ENCODE results near the gene HRH4.

The HRH4 gene, protein sequence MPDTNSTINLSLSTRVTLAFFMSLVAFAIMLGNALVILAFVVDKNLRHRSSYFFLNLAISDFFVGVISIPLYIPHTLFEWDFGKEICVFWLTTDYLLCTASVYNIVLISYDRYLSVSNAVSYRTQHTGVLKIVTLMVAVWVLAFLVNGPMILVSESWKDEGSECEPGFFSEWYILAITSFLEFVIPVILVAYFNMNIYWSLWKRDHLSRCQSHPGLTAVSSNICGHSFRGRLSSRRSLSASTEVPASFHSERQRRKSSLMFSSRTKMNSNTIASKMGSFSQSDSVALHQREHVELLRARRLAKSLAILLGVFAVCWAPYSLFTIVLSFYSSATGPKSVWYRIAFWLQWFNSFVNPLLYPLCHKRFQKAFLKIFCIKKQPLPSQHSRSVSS

DNA sequence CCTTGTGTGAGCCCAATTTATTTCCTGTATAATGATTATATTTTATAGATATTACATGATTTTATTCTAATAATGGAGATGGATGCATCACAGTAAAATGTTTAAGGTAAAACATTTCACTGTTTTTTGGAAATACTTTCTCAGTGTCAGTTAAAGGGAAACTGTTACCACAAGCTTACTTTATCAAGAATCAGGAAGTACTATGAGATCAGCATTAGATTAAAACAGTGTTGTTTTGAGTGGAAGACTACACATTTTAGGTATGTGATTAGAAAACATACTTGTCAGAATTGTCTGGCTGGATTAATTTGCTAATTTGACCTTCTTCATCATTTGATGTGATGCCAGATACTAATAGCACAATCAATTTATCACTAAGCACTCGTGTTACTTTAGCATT lies at the start of gene HRH4:
Gene HRH4 (plus strand): TSS at position 250 of the 400 bp plus-strand sequence. CDS start 92 bp downstream, at position 342.
- DNase-seq (ENCODE audit: low read depth in 4 of 4, low spot score in 1 of 4), result no peak

DNA sequence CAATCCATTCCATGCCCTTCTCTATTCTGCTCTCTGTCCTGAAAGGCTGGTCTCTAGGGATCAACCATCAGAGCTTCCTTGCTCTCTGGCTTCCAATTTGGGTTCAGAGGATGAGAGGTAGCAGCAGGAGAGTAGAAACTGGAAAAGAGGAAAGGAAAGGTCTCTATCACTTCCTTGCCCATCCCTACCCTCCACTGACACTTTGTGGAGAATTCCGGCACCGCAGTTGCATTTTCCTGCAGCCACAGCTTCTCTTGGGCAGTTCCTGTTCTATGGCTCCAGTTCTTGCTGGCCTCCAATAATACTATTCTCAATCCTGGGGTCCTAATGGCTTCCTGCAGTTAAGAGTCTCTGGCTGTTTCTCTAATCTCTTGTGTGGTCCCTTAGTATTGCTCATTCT lies 47.3 kb upstream of the HRH4 start:
- DNase-seq (ENCODE audit: low read depth in 4 of 4, low spot score in 1 of 4), result no peak

DNA sequence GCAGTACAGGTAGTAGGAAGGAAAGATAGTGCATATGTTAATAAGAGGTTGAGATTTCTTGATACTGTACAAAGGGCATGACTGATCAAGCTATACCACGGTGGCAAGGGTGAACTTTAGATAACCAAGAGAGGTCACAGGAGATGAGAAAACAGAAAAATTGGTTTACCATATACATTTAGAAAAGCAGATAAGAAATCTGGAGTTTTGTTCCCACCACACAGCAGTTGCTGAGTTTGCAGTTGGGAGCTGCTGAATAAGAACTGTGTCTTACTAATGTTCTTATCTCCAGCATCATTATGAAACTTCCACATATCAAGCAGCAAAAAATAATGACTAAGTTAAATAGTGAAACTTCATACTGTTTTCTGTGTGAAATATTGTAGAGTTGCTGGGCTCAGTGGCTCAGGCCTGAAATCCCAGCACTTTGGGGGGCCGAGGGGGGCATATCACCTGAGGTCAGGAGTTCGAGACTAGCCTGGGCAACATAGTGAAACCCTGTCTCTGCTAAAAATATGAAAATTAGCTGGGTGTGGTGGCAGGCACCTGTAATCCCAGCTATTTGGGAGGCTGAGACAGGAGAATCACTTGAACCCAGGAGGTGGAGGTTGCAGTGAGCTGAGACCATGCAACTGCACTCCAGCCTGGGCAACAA lies 46.0 kb upstream of the HRH4 start:
- peak in 1 of 4 experiments; percentile 19 for DNase-seq (ENCODE audit: low read depth in 4 of 4, low spot score in 1 of 4)

DNA sequence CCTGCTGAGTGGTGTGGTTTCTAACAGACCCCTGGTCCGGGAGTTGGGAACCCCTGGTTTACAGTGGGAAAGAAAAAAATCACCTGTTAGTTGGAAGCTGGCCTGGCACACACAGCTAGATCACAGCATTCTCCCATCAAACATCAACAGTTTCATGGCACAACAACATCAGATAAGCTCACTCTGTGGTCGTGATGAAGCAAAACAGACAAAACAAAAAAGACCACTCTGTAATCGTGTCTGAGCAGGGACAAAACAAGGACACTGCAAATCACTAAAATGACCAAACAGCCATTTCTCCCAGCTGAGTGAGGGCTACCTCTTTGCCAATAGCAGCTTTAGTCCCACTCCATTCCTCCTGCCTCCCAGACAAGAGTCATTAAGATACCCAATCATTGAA lies 43.0 kb upstream of the HRH4 start:
- DNase-seq (ENCODE audit: low read depth in 4 of 4, low spot score in 1 of 4), result no peak

DNA sequence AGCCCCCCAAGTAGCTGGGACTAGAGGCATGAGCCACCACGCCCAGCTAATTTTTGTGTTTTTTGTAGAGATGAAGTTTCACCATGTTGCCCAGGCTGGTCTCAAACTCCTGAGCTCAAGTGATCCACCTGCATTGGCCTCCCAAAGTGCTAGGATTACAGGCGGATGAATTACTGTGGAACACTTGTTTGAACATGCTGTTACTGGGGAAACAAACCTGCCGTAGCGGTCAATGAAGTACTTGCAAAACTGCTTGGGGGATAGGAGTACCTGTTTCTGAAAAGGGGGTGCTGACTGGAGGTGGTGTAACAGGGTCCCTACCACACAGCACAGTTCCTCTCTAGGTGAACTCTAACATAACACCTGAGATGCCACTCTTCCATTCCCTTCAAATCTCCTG lies 39.9 kb upstream of the HRH4 start:
- DNase-seq (ENCODE audit: low read depth in 4 of 4, low spot score in 1 of 4), result no peak

DNA sequence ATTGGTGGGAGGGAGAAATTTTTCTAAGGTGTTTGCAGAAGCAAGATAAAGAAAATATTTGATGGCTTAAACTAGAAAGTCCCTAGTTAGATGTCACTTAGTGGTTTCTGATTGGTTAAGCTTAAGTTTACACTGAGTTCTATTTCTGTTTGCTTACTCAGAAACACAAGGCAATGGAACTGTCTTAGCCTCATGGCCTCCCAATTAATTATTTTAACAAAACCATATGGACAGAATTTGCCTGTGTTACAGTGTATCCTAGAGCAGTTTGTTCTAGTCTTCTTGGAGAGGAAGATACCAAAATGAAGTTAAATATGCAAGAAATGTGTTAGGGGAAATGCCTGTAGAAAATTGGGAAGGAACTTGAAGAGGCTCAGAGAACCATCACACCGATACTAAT lies 38.6 kb upstream of the HRH4 start:
- no peak for DNase-seq (ENCODE audit: low read depth in 4 of 4, low spot score in 1 of 4)

DNA sequence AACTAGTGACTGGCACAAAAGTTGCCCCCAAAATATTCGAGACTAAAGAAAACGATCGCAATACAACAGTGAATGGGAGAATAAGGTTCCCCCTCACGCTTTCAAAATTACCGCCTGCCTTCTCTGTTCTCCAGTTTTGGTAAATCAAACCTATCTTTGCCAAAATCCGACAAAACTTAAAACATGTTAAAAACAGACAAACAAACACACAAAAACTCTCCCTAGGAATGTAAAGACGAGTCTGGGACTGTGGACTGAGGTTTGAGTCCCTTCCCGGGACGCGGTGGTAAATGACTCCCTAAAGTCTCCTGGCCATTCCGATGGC lies 34.4 kb upstream of the HRH4 start:
- peak in 2 of 4 experiments; percentile 3 to 7 for DNase-seq (ENCODE audit: low read depth in 4 of 4, low spot score in 1 of 4)

DNA sequence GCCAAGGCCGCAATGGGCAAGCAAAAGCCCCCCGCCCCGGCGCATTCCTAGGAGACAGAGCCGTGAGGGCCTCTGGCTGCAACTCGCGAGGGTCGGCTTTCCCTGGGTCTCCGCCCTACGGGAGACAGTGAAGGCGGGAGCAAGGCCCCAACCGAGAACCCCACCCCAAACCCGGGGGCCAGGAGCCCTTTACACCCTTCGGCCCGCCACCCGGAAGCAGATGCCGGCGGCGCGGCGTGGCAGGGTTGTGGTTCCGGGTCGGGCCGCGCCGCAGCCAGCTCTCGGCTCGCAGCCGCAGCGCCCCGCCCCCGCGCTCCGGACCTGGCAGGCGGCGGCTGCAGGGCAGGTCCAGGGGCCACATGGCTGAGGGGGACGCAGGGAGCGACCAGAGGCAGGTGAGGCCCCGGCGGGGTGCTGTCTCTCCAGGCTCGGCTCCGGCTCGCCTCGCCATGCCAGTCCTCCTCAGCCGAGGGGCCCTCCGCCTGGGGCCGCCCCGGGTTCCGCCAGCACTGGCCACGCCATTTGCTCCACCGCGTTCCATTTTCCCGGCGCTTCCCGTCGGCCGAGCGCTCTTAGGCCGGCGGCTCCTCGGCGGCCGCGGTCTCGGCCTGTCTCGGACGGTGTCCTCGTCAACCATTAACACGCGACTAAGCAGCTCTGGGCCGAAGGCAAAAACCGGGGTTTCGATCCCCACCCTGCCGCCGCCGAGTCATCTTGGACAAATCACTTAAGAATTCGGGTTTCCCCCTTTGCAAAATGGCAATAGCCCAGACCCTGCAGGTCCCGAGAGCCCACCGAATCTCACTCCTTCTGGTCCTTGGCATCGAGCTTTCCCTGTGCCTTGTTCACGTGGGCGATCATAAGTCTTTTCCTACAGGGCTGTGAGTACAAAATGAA lies 33.8 kb upstream of the HRH4 start, which contains the start of gene IMPACT:
Gene IMPACT (plus strand): TSS at position 273 of the 897 bp plus-strand sequence. CDS start 87 bp downstream, at position 360.
- peak; percentile 45 to 69 (median 66) for DNase-seq (ENCODE audit: low read depth in 4 of 4, low spot score in 1 of 4)

DNA sequence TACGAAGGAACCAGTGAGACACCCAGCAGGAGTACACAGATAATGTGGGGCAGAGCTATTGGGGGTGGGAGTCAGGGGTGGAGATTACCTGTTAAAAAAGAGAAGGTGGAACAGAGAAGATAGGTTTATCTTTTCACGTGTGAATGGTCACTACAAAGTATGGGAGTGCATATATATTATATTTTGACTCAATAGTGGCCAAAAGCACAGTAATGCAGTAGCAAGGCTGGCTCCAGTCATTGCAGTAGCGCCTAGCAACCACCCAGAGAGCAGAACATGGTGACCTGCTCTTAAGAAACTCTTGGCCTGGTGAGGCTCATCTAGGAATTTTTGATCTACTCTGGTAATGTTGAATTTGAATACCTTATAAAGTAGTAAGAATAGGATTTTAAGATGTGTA lies 33.0 kb upstream of the HRH4 start:
- DNase-seq (ENCODE audit: low read depth in 4 of 4, low spot score in 1 of 4), result no peak

DNA sequence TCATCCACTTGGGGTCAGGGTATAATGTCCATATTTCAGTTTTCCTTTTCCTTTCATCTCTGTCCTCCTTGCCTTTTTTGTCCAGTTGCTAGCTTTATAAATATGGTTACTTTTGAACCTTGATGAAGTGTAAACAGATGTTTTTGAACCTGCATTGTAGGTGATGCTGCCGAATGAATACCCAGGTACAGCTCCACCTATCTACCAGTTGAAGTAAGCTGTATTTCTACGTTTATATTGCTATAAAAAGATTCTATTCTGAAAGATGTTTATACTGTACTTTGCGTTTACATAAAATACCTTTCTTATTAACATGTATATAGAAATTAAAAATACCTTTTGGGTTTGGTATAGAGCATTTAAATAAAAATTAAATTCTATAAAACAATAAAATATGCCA lies 31.7 kb upstream of the HRH4 start:
- DNase-seq (ENCODE audit: low read depth in 4 of 4, low spot score in 1 of 4), result no peak

DNA sequence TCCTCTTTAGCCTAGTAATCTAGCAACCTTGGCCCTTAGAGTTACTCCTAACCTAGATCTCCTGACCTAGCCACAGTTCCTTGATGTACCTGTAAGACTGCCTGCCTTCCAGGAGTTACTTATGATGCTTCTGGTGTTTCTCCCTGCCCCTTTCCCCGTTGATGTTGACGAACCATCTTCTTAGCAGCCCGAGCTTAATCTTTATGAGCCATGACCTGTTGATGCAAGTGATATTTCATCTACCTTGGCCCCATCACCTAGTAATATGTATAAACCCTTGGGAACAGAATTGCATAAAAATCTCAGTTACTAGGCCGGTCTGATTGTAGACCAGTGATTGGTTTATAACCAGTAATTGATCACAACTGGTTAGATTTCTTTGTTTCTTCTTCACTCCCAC lies 31.2 kb upstream of the HRH4 start:
- no peak for DNase-seq (ENCODE audit: low read depth in 4 of 4, low spot score in 1 of 4)

DNA sequence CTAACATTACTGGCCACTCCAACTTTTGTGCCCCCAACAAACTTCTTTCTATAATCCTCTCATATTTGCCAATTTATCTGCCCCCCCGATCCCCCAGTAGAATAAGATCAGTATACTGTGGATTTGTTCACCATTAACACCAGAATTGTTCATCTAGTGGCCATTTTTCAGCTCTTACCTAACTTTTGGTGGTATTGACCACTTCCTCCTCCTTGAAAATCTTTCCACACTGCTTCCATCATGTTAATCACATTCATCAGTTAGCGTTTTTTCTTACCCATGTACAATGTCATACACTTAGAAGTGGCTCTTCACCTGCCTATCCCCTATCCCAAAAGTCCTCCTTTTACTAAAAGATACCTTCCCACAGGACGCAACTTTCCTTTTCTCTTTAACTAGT lies 27.8 kb upstream of the HRH4 start:
- DNase-seq (ENCODE audit: low read depth in 4 of 4, low spot score in 1 of 4), result no peak

DNA sequence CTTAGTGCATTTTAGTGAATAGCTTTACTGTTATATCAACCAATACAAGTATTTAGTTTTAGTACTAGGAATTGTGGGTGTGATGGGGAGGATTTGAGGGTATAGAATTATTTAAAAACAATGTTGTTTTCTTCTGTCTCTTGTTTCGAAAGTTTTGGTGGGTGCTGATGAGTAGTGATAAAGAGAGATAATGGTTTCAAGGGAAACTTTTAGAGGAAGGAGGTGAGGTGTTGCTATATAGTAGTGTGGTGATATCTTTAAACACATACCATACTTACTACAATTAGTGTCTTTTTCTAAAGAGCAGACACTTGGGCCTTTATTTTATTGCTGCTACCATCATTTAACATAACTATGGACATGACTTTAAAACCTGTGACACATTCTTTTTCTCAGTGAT lies 23.5 kb upstream of the HRH4 start:
- DNase-seq (ENCODE audit: low read depth in 4 of 4, low spot score in 1 of 4), result no peak

DNA sequence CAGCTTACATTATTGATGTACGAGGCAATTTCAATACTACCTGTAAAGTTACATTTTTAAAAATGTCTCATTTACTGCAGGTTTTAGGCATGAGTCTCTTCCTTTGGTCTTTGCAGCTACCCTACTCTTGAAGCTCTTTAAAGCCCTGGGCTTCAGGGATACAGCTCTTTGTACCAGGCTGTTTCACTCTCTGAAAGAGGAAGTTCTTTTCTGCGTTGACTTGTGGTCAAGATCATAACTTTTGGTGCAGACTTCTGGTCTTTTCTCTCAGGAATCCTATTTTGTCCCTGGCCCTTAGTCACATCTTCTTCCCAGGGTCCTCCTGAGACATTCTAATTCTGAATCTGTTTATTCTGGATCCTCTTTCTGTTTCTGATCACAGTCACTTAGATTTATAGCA lies 16.6 kb upstream of the HRH4 start:
- DNase-seq (ENCODE audit: low read depth in 4 of 4, low spot score in 1 of 4), result no peak

DNA sequence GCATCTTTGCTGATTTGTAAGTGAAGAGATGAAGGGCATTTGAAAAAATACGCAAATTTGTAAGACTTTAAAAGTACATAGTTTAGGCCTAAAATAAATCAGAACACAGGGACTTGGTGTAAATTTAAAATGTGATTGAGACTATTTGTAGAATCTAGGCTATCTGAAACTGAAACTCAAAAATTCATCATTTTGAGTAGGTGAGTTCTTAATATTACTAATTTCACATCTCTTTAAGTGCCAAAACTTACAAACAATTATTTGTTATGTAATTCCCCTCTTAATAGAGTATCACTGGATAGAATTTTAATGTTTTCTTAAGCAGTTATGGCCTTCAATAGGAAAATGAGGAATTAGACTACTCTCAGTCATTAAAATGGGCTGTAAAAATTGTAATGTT lies 14.0 kb upstream of the HRH4 start:
- no peak for DNase-seq (ENCODE audit: low read depth in 4 of 4, low spot score in 1 of 4)

DNA sequence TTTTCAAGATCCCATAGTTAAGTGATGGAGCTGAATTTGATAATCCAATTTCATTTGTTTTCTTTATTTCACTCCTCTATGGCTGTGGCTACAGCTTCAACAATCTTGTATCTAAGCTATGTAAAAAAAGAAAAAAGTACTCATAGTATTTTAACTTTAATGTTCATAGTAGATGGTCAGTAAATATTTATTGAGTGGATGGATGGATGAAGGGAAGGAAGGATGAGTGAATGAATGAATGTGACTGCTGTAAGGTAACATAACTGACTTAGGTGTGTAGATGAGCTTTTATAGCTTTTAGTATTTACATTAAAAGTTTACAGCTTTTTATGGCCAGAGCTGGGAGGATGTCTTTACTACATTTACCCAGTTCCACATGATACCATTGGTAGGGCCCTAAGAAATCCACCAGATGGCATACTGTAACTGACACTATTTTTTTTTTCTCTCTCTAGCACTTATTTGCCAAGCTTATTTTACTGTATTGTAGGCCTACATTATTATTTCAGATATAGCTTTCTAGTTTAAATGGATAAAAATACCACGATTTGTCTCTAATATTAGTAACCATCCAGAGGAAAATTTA lies 13.4 kb upstream of the HRH4 start:
- no peak for DNase-seq (ENCODE audit: low read depth in 4 of 4, low spot score in 1 of 4)

DNA sequence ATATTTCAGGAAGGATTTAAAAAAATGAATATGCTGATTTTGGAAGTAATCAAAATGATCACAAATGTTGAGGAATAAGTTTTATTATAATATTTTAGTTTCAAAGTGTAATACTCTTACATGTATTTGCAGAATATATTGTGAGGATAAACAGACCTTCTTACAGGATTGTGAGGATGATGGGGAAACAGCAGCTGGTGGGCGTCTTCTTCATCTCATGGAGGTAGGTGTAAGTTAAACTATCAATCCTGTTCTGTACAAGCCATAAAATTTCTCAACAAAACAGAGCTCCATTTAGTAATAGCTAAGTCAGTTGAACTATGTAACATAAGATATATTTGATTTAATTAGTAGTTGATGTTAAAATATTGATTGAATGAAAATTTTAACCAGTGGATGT lies 12.5 kb upstream of the HRH4 start:
- DNase-seq (ENCODE audit: low read depth in 4 of 4, low spot score in 1 of 4), result no peak

DNA sequence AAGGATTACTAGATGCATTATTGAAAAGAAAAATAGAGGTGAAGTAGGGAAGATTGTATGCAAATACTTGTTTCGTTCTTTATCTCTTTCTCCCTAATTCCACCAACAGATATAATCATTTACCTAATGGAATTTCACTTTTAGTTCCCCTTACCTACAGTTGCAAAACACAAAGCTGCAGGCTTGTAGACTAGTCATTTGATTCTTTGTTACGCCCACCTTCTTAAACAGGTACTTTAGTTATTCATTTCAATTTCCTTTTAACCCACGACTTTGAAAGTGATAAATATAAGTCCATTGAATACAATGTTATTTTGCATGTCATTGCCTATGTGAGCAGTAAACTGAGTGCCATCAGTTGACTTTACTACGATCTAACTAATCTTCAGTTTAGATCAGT lies 3.9 kb upstream of the HRH4 start:
- no peak for DNase-seq (ENCODE audit: low read depth in 4 of 4, low spot score in 1 of 4)

DNA sequence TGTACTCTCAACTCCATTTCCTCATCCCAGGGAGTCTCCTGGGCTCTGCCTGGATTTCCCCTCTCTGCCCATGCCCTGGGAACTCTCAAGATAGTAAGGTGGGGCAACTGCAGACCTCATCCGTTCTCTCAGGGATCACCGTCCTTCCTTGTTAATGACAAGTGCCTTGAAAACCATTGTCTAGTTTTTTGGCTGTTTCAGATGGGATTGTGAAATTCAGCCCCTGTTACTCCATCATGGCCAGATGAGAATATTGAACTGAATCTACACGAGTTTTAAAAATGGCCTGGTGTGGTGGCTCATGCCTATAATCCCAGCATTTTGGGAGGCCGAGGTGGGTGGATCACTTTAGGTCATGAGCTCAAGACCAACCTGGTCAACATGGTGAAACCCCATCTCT lies 665 bp upstream of the HRH4 start:
- DNase-seq (ENCODE audit: low read depth in 4 of 4, low spot score in 1 of 4), result no peak

DNA sequence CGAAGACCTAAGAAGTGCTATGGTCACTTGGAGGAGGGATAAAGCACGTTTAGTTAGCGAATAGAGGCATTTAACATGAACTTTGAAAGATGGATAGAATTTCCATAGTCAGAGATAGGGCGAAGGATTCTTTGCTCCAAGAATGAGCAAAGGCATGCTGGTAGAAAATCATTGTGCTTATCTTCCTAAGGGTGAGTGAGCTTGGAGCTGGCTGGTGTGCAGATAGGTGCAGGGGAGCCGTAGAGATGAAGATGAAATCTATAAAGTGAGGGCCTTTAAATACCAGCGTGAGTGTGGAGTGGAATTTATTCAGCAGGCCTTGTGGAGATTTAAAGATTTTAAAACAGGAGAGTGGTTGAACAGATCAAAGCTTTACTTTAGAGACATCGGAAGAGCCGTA lies 1.6 kb downstream of the HRH4 start:
- no peak for DNase-seq (ENCODE audit: low read depth in 4 of 4, low spot score in 1 of 4)

All from stimulated activated CD4-positive, alpha-beta T cell treated with anti-CD3 and anti-CD28 coated beads, Interleukin-1b, Interleukin-23, amount 100 ng/mL, for 24 hours (primary cell).